ENCODE measurements around the gene TEKT5. TPM values are rescaled to one million over a fixed set of nuclear protein-coding genes. Genes with fewer than 3 reads are reported as not detected.
"Not testable (repeated sequence)": the region's sequence is repeated elsewhere in the genome, so short reads cannot be mapped to it uniquely, and the experiment has no call there.

TEKT5 gene
- total RNA-seq (0.32 TPM), polyA plus RNA-seq (0.19 TPM)

GRCh38 chr16:10694830-10695229 is at the start of gene TEKT5:
TEKT5 (minus strand) TSS chr16:10694930; CDS start chr16:10694873, 57 bp downstream.
- H3K36me3 ChIP-seq (ENCODE audit: insufficient read depth), result no peaks in the 10 kb centered on the region
- H3K4me1 ChIP-seq (ENCODE audit: insufficient read depth), result no peaks in the 10 kb centered on the region
- 79% methylated on average over 5 of the region's 5 CpGs for WGBS
- no peak for DNase-seq (ENCODE audit: extremely low spot score)
- H3K4me3 ChIP-seq (ENCODE audit: low read depth, low read length), result no peak within 1 kb of the TSS
- no peak within 1 kb of the TSS for H3K27ac ChIP-seq (ENCODE audit: low read depth)

DNA sequence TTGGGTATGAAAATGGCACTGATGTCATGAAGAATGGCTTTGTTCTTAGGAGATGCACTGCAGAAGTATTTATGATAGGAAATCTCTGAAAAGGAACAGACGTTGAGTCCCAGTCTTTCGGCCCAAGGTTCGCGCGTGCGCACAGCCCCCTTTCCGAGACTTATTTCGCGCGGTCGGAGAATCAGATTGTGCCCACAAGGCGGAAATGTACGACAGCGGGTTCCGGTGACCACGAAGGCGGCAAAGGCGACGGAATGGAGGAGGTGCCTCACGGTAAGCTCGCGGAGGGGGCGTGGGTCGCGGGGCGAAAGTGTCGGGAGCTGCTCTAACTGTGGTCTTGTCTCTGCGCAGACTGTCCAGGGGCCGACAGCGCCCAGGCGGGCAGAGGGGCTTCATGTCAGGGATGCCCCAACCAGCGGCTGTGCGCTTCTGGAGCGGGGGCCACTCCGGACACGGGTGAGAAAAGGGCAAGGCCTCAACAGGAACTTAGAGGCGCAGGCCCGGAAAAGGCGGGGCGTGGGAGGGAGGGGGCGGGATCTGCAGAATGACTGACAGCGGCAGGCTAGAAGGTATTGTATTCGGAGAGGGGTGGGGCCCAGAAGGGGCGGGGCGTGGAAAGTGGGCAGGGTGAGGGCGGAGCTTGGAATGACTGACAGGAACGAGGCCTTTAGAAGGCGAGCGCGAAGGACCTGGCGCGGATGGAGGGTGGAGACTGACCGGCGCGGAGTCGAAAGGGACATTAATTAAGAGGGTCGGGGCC is 49.1 kb upstream of the TEKT5 start, which contains the start of gene NUBP1:
TSS of gene NUBP1 (plus strand) at position 233 of the 760 bp plus-strand sequence. CDS start at position 255, 22 bp downstream.
- H3K4me1 ChIP-seq (ENCODE audit: insufficient read depth), result no peaks in the 10 kb centered on the region
- peak; percentile 97 for DNase-seq (ENCODE audit: extremely low spot score)
- no peaks in the 10 kb centered on the region for H3K36me3 ChIP-seq (ENCODE audit: insufficient read depth)
- peak within 1 kb of the TSS; percentile 54 for H3K4me3 ChIP-seq (ENCODE audit: low read depth, low read length)
- under 1% methylated on average over 57 of the region's 57 CpGs for WGBS
- H3K27ac ChIP-seq (ENCODE audit: low read depth), result peak within 1 kb of the TSS; percentile 100

GRCh38 chr16:10743227-10743609 is 48.5 kb upstream of the TEKT5 start:
- no peak for DNase-seq (ENCODE audit: extremely low spot score)
- H3K36me3 ChIP-seq (ENCODE audit: insufficient read depth), result no peaks in the 10 kb centered on the region
- H3K27ac ChIP-seq (ENCODE audit: low read depth), result peak overlapping the region; percentile 53
- 24% methylated on average over 5 of the region's 5 CpGs for WGBS
- no peak overlapping the region for H3K4me3 ChIP-seq (ENCODE audit: low read depth, low read length)
- no peaks in the 10 kb centered on the region for H3K4me1 ChIP-seq (ENCODE audit: insufficient read depth)

DNA sequence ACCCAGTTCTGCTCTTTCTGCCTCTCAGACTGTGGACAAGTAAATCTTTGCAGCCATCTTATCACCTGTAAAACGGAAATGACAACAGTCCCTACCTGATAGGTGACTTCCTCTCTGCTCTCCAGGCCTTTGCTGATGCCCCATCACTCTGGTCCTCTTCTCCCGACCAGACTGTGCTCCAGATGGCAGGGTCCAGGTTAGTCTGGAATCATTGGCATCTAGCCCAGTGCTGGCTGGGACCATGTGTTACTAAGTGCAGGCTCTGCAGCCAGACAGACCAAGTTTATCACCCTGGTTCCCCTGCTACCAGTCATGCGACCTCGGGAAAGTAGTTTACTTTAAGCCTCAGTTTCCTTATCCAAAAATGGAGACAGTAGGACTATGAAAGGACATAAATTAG is 47.1 kb upstream of the TEKT5 start:
- Histone ChIP-seq H3K36me3 (ENCODE audit: insufficient read depth) (no peaks in the 10 kb centered on the region), H3K27ac (ENCODE audit: low read depth) (no peak overlapping the region), H3K4me3 (ENCODE audit: low read depth, low read length) (no peak overlapping the region), H3K4me1 (ENCODE audit: insufficient read depth) (no peaks in the 10 kb centered on the region)
- 48% methylated on average over 4 of the region's 4 CpGs for WGBS
- DNase-seq (ENCODE audit: extremely low spot score), result no peak

GRCh38 chr16:10741249-10741648 is 46.5 kb upstream of the TEKT5 start:
- H3K36me3 ChIP-seq (ENCODE audit: insufficient read depth), result not testable (repeated sequence)
- 95% methylated on average over 10 of the region's 10 CpGs for WGBS

GRCh38 chr16:10740845-10741208 is 46.1 kb upstream of the TEKT5 start:
- Histone ChIP-seq H3K4me1 (ENCODE audit: insufficient read depth) (no peaks in the 10 kb centered on the region), H3K36me3 (ENCODE audit: insufficient read depth) (no peaks in the 10 kb centered on the region), H3K27ac (ENCODE audit: low read depth) (no peak overlapping the region), H3K4me3 (ENCODE audit: low read depth, low read length) (no peak overlapping the region)
- WGBS, result 85% methylated on average over 2 of the region's 2 CpGs
- no peak for DNase-seq (ENCODE audit: extremely low spot score)

More at GRCh38 chr16:10741249-10741648, 46.5 kb upstream of the TEKT5 start:
- not testable (repeated sequence) for H3K27ac ChIP-seq (ENCODE audit: low read depth); DNase-seq (ENCODE audit: extremely low spot score); H3K4me1 ChIP-seq (ENCODE audit: insufficient read depth); H3K4me3 ChIP-seq (ENCODE audit: low read depth, low read length)

DNA sequence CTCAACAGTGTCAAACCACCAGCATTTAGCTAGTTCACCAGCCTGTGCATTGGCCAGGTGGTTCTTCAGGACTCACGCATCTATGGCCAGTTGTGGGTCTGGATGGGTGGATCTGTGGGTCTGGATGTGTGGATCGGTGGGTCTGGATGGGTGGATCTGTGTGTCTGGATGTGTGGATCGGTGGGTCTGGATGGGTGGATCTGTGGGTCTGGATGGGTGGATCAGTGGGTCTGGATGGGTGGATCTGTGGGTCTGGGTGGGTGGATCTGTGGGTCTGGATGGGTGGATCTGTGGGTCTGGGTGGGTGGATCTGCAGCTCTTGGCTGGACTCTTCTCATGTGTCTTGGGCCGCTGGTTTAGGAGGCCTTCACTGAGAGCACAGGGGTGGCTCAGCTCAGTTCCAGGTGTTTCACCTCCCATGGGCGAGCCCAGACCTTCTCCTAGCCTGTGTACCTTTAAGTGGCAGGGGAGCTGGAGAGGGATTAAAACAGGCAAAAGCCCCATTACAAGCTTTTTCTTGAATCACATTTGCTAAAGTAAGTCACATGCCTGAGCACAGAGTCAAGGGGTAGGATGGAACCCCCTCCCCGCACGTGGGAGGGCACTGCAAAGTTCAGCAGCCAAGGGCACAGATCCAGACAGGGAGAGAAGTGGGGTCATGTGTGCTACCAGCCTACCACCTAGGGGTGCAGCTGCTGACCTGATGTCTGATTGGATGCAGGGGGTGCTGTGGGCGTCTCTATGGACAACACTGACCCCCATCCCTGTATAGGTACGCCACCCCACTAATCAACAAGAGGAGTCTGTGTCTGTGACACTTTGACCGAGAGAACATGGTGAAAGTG is 45.5 kb upstream of the TEKT5 start:
- Histone ChIP-seq H3K36me3 (ENCODE audit: insufficient read depth) (no peaks in the 10 kb centered on the region), H3K4me3 (ENCODE audit: low read depth, low read length) (no peak overlapping the region), H3K4me1 (ENCODE audit: insufficient read depth) (no peaks in the 10 kb centered on the region), H3K27ac (ENCODE audit: low read depth) (no peak overlapping the region)
- WGBS, result 90% methylated on average over 10 of the region's 10 CpGs
- no peak for DNase-seq (ENCODE audit: extremely low spot score)

DNA sequence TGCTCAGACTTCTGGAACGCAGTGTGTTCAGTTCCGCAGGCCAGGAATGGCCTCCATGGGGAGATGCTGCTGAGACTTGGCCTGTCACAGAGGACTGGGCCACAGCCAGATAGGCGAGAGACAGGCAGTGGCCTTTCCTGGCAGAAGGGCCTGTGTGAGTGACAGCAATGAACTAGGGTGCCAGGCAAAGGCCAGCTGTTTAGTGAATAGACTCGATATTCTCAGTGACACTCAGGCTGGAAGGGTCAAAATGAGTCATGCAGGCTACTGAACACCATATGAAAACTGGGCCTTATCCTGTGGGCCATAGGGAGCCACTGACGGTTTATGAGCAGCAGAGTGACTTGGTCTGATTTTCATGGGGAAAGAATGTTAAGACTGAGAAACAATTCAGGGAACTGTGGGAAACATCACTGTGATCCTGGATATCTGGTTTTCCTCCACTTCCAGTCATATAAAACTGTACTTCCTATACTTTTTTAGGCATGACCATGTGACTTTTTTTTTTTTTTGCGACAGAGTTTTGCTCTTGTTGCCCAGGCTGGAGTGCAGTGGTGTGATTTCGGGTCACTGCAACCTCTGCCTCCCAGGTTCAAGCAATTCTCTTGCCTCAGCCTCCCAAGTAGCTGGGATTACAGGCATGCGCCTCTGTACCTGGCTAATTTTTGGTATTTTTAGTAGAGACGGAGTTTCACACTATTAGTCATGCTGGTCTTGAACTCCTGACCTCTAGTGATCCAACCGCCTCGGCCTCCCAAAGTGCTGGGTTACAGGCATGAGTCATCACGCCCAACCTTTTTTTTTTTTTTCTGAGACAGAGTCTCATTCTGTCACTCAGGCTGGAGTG is 43.7 kb upstream of the TEKT5 start:
- no peak for DNase-seq (ENCODE audit: extremely low spot score)
- H3K36me3 ChIP-seq (ENCODE audit: insufficient read depth), result no peaks in the 10 kb centered on the region
- H3K4me1 ChIP-seq (ENCODE audit: insufficient read depth), result no peaks in the 10 kb centered on the region
- 54% methylated on average over 12 of the region's 12 CpGs for WGBS
- H3K4me3 ChIP-seq (ENCODE audit: low read depth, low read length), result no peak overlapping the region
- no peak overlapping the region for H3K27ac ChIP-seq (ENCODE audit: low read depth)

DNA sequence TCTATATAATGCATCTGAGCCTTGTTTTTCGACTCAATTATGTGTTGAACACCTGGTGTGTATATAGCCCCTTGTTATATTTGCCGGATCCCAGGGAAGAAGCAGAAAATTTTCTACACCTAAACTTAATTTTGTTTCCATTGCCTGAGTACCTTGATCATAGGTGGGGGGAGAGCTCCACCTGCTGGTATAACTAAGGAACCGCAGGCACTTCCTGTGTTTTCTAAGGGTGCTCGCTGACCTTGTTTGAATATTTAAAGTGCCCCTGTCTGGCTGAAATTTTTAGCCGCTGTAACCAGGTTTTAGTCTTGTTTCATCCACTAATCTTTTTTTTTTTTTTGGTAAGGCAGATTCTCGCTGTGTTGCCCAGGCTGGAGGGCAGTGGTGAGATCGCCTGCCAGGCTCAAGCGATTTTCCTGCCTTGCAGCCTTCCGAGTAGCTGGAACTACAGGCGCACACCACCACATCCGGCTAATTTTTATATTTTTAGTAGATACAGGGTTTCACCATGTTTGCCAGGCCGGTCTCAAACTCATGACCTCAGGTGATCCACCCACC is 42.4 kb upstream of the TEKT5 start:
- no peaks in the 10 kb centered on the region for H3K36me3 ChIP-seq (ENCODE audit: insufficient read depth)
- H3K4me3 ChIP-seq (ENCODE audit: low read depth, low read length), result no peak overlapping the region
- WGBS, result 39% methylated on average over 12 of the region's 12 CpGs
- H3K27ac ChIP-seq (ENCODE audit: low read depth), result peak overlapping the region; percentile 2
- peak; percentile 59 for DNase-seq (ENCODE audit: extremely low spot score)
- H3K4me1 ChIP-seq (ENCODE audit: insufficient read depth), result no peaks in the 10 kb centered on the region

- H3K27ac ChIP-seq (ENCODE audit: low read depth), result no peak overlapping the region
- WGBS, result 82% methylated on average over 7 of the region's 7 CpGs
- DNase-seq (ENCODE audit: extremely low spot score), result no peak
- no peaks in the 10 kb centered on the region for H3K4me1 ChIP-seq (ENCODE audit: insufficient read depth)
- H3K36me3 ChIP-seq (ENCODE audit: insufficient read depth), result no peaks in the 10 kb centered on the region
- no peak overlapping the region for H3K4me3 ChIP-seq (ENCODE audit: low read depth, low read length)
These were observed 37.1 kb upstream of the TEKT5 start for GRCh38 chr16:10731790-10732189.

DNA sequence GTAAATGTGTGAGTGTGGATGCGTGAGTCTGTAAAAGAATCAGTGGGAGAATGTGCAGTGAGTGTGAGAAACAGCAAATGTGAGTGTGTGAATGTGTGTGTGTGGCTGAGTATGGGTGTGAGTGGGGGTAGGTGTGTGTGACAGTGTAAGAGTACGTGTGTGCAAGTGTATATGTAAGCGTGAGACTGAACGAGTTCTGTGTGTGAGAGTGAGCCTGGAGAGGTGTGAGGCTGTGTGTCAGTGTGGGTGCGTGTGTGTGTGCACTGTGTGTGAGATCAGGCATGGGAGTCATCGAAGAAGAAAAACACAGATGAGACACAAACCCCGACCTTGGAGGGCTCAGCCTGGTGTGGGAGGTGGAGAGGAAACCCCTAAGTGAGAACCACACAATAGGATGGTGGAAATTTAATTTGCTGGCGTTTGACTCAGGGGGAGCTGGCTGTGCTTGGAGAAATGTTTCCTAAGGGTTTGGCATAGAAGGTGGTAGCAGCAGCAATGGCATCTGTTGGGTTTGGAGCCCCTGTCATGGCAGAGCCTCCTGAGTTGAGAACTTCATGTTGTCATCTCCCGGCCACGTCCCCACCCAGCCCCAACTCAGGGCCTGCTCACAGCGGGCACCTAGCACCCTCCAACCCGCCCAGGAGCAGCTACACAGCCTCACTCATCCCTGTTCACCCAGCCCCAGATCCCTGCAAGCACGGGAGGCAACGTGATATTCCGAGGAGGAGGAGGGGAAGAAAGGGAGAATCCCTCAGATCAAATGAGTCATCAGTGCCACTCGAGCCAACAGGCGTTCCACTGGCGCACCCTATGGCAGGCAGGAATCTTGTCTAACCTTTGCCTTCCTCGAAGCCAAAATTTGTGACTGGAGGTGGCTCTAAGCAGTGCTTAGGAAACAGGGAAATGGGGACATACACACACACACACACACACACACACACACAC is 34.6 kb upstream of the TEKT5 start:
- no peaks in the 10 kb centered on the region for H3K36me3 ChIP-seq (ENCODE audit: insufficient read depth)
- no peak for DNase-seq (ENCODE audit: extremely low spot score)
- H3K4me3 ChIP-seq (ENCODE audit: low read depth, low read length), result no peak overlapping the region
- 63% methylated on average over 19 of the region's 19 CpGs for WGBS
- H3K4me1 ChIP-seq (ENCODE audit: insufficient read depth), result no peaks in the 10 kb centered on the region
- H3K27ac ChIP-seq (ENCODE audit: low read depth), result no peak overlapping the region
